ENCODE results near the gene TAC4.
A peak's percentile ranks its signal among the peaks of the same experiment; 100 is the strongest.

The TAC4 gene

GRCh38 chr17:49858796-49859195, 10.9 kb upstream of the TAC4 start:
- H3K4me3 ChIP-seq (replicated peaks; ENCODE audit: low read depth, low read length) = no peak overlapping the region
- H3K36me3 ChIP-seq (ENCODE audit: control insufficient read depth, insufficient read depth, low read length) = no peaks in the 10 kb centered on the region
- TF ChIP-seq CTCF (IDR thresholded peaks at IDR 0.05; ENCODE audit: insufficient read depth, low read length, poor library complexity, severe bottlenecking) = no peak
- no peak for DNase-seq (ENCODE audit: extremely low read depth, insufficient read length)
- H3K27me3 ChIP-seq (replicated peaks; ENCODE audit: control insufficient read depth, insufficient read depth, low read length) = no peaks in the 10 kb centered on the region; the same call in 1 of the 2 replicates

- no peak overlapping the region for H3K4me3 ChIP-seq (replicated peaks; ENCODE audit: low read depth, low read length)
- no peak for DNase-seq (ENCODE audit: extremely low read depth, insufficient read length)
- H3K27me3 ChIP-seq (replicated peaks; ENCODE audit: control insufficient read depth, insufficient read depth, low read length) = no peaks in the 10 kb centered on the region; the same call in 1 of the 2 replicates
- TF ChIP-seq CTCF (IDR thresholded peaks at IDR 0.05; ENCODE audit: insufficient read depth, low read length, poor library complexity, severe bottlenecking) = no peak
- H3K36me3 ChIP-seq (ENCODE audit: control insufficient read depth, insufficient read depth, low read length) = no peaks in the 10 kb centered on the region
These were observed 6.3 kb upstream of the TAC4 start for GRCh38 chr17:49854126-49854525.

GRCh38 chr17:49853470-49854015, 5.7 kb upstream of the TAC4 start:
- no peak overlapping the region for H3K4me3 ChIP-seq (replicated peaks; ENCODE audit: low read depth, low read length)
- no peaks in the 10 kb centered on the region for H3K36me3 ChIP-seq (ENCODE audit: control insufficient read depth, insufficient read depth, low read length)
- DNase-seq (ENCODE audit: extremely low read depth, insufficient read length) = no peak
- no peak for TF ChIP-seq CTCF (IDR thresholded peaks at IDR 0.05; ENCODE audit: insufficient read depth, low read length, poor library complexity, severe bottlenecking)
- no peaks in the 10 kb centered on the region; the same call in 1 of the 2 replicates for H3K27me3 ChIP-seq (replicated peaks; ENCODE audit: control insufficient read depth, insufficient read depth, low read length)

GRCh38 chr17:49851387-49852291, 3.8 kb upstream of the TAC4 start:
- Histone ChIP-seq H3K27me3 (replicated peaks; ENCODE audit: control insufficient read depth, insufficient read depth, low read length) (no peaks in the 10 kb centered on the region; the same call in 1 of the 2 replicates), H3K4me3 (replicated peaks; ENCODE audit: low read depth, low read length) (peak overlapping the region; percentile 56), H3K36me3 (ENCODE audit: control insufficient read depth, insufficient read depth, low read length) (no peaks in the 10 kb centered on the region; the same call in 1 of the 2 replicates)
- TF ChIP-seq CTCF (IDR thresholded peaks at IDR 0.05; ENCODE audit: insufficient read depth, low read length, poor library complexity, severe bottlenecking) = peak; percentile 80
- DNase-seq (ENCODE audit: extremely low read depth, insufficient read length) = peak; percentile 49

- DNase-seq (ENCODE audit: extremely low read depth, insufficient read length) = no peak
- peak overlapping the region; percentile 56 for H3K4me3 ChIP-seq (replicated peaks; ENCODE audit: low read depth, low read length)
- no peak for TF ChIP-seq CTCF (IDR thresholded peaks at IDR 0.05; ENCODE audit: insufficient read depth, low read length, poor library complexity, severe bottlenecking)
- no peaks in the 10 kb centered on the region; the same call in 1 of the 2 replicates for H3K27me3 ChIP-seq (replicated peaks; ENCODE audit: control insufficient read depth, insufficient read depth, low read length)
- no peaks in the 10 kb centered on the region; the same call in 1 of the 2 replicates for H3K36me3 ChIP-seq (ENCODE audit: control insufficient read depth, insufficient read depth, low read length)
These were observed 3.0 kb upstream of the TAC4 start for GRCh38 chr17:49850772-49851386.

All from GM06990 (cell line).